HFF-Myc (cell line): ENCODE results near the gene CAND2.

Experiments
- DNase-seq: peaks from one replicate; pipeline ENCODE4 v3.0.0-alpha.2; 2011; ENCODE audit warnings: low read depth; ENCODE audit errors: extremely low read depth
- H3K4me3 ChIP-seq: replicated peaks from 2 replicates; pipeline ENCODE4 v1.5.1; 2011; ENCODE audit warnings: low read depth, mild to moderate bottlenecking, control low read depth, low read length
- TF ChIP-seq, protein P1 (sequence below): IDR thresholded peaks from 2 replicates; pipeline ENCODE4 v1.5.1; 2012; ENCODE audit warnings: mild to moderate bottlenecking, low read depth, low read length, control low read depth; ENCODE audit errors: missing control alignments

CAND2 gene

DNA sequence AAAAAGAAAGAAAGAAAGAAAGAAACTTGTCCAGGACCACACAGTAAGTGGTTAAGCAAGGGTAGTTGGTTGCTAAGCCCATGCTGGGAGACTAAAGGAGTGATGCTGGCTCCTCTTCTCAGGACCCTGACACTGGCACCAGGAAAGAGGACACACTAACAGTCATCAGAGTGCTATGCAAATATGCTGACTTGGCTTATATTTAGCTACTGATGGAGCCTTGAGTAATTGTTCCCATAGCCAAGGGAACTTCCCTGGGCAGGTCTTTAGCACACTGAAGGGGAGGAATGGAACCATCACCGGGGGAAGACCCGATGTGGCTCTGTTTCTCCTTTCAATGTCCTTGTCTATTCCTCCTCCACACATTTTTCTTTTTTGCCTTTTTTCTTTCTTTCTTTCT is 43.7 kb upstream of the CAND2 start:
- H3K4me3 ChIP-seq: no peak overlapping the region
- TF ChIP-seq, protein P1, sequence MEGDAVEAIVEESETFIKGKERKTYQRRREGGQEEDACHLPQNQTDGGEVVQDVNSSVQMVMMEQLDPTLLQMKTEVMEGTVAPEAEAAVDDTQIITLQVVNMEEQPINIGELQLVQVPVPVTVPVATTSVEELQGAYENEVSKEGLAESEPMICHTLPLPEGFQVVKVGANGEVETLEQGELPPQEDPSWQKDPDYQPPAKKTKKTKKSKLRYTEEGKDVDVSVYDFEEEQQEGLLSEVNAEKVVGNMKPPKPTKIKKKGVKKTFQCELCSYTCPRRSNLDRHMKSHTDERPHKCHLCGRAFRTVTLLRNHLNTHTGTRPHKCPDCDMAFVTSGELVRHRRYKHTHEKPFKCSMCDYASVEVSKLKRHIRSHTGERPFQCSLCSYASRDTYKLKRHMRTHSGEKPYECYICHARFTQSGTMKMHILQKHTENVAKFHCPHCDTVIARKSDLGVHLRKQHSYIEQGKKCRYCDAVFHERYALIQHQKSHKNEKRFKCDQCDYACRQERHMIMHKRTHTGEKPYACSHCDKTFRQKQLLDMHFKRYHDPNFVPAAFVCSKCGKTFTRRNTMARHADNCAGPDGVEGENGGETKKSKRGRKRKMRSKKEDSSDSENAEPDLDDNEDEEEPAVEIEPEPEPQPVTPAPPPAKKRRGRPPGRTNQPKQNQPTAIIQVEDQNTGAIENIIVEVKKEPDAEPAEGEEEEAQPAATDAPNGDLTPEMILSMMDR: no peak
- no peak for DNase-seq

DNA sequence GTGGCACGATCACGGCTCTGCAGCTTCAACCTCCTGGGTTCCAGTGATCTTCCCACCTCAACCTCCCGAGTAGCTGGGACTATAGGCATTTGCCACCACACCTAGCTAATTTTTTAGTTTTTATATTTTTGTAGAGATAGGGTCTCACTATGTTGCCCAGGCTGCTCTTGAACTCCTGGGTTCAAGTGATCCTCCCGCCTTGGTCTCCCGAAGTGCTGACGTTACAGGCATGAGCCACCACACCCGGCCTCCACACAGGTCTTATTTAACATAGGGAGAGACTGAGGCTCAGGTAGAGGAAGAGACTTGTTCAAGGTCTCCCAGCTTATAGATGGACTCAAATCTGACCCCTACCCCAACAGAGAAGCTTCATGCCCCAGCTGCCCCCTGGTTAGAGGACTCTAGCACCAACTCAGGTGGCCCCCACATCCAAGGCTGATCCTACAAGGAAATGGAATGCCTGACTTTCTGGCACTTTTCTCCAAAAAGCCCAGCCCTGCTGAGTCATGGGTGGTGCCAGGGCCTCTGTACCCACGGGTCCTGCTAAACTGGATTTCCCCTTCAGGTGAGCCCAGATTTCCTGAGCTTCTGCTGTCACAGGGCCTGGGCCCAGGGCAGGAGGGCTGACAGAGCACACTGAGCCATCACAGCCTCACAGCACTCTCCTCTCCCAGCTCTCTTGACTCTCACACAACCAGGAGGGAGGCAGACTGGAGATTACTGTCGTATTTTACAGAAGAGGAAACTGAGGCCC is 43.0 kb upstream of the CAND2 start:
- no peak for DNase-seq
- no peak overlapping the region for H3K4me3 ChIP-seq

DNA sequence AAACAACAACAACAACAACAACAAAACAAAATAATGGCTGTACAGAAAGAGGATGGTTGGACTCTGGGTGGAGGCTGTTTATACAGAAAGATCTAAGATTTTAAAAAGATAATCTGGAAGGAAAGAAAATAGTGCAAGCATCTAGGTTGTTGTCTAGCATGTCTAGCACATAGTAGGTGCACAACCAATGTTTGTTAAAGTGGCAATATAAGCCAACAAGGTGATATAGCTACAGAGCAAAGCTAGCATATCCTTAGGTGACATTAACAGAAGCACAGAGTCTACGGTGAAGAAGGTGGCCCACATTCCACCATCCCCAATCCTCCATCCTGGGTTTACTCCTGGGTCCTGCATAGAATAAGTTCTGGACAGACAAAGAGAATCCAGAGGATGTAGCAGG is 42.2 kb upstream of the CAND2 start:
- DNase-seq: no peak
- H3K4me3 ChIP-seq: no peak overlapping the region
- TF ChIP-seq, protein P1: no peak

More for the DNA sequence above, 43.0 kb upstream of the CAND2 start:
- TF ChIP-seq, protein P1: no peak

DNA sequence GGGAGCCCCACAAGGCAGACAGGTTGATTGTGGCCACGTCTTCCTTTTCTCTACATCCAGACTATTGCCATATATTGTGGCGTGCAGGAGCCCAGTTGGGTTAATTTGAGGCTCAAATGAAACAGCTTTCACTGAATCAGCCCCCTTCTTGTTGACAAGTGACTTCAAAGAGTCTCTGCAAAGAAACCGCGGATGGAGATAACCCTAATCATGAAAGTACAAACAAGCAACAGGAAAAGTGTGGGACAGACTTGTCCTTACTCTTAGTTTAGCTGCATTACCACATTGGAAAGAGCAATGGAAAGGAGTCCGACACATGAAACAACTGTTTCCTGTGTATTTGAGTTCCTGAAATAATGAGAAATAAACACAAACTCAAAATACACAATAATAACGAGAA is 40.7 kb upstream of the CAND2 start:
- TF ChIP-seq, protein P1: no peak
- H3K4me3 ChIP-seq: no peak overlapping the region
- DNase-seq: no peak

DNA sequence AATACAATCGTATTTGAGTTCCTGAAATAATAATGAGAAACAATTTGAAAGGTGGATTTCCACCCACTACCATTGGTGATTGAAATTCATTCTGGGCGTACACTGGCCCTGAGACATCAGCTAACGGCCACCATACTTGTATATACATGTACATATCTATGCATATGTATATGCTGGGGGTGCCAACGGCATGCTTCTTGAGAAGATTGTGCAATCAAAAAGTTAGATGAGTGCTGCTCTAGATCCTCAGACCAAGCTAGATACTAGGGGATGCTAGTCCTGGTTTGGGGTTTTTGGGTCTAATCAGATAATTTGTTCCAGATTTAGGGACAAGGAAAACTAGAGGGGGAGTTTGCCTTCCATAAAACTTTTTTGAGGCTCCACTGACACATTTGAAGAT is 40.3 kb upstream of the CAND2 start:
- no peak for DNase-seq
- no peak overlapping the region for H3K4me3 ChIP-seq
- TF ChIP-seq, protein P1: no peak

DNA sequence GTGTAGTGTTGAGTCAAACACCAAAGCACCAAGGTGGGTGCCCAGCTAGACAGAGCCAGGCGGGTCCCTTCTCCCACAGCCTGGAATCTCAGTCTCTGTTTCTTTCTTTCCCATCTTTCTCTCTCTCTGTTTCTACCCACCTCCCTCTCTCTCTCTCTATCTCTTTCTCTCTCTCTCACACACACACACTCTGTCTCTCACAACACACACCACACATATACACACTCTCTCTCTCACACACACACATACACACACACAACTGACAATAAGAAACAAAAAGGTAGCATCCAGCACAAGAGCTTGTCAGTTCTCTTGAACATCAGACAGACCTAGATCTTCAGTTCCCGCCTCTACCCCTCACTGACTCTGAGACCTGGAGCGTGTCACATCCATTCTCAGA is 39.8 kb upstream of the CAND2 start:
- TF ChIP-seq, protein P1: no peak
- DNase-seq: no peak
- H3K4me3 ChIP-seq: no peak overlapping the region
